Measurements from ENCODE around the gene FHIT. TPM values are rescaled to one million over a fixed set of nuclear protein-coding genes. Genes with fewer than 3 reads are reported as not detected.

Gene FHIT
- total RNA-seq, 1 donor from 2014 or later, result 5.7 TPM

DNA sequence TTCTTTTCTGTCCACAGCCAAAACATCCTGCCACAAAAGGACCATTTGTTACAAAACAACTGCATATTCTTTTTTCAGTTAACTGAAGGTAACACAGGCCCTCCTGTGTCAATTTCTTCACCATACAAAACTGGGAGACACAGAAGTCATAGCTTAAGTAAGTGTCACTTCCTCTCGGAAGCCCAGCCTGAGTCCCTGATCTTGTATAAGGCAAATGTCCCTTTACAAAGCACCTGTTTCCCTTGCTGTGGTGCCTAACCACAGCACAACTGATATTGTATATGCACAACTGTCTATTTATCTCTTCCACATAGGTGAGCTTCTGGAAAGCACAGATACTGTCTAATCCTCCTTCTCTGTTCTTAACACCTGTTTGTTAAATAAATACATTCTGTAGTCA is 293.7 kb downstream of the FHIT start:
- peaks cover 23% of the 10 kb centered on the region for H3K9me3 Mint-ChIP-seq
- DNase-seq (ENCODE audit: low spot score), result no peak
- Histone ChIP-seq H3F3A (ENCODE audit: low read depth) (no peaks in the 10 kb centered on the region), H3K27ac (no peak overlapping the region), H3K27me3 (no peaks in the 10 kb centered on the region), H2AFZ (replicated peaks) (no peak overlapping the region), H3K9me3 (ENCODE audit: low read depth) (no peaks in the 10 kb centered on the region), H4K20me1 (ENCODE audit: low read depth) (no peaks in the 10 kb centered on the region), H3K4me3 (no peak overlapping the region), H3K4me2 (no peak overlapping the region), H3K36me3 (no peaks in the 10 kb centered on the region), H3K79me2 (ENCODE audit: low read depth) (no peaks in the 10 kb centered on the region), H3K4me1 (no peaks in the 10 kb centered on the region), H3K9ac (no peak overlapping the region)
- no peaks in the 10 kb centered on the region for H3K36me3 Mint-ChIP-seq
- peaks cover 3% of the 10 kb centered on the region for H3K27me3 Mint-ChIP-seq (ENCODE audit: insufficient read depth, low read depth)
- no peak overlapping the region for H3K27ac Mint-ChIP-seq
- H3K4me3 Mint-ChIP-seq, result no peak overlapping the region
- TF ChIP-seq EZH2 (IDR thresholded peaks at IDR 0.05) (no peak), EZH2phosphoT487 (IDR thresholded peaks at IDR 0.05) (no peak)
- TF ChIP-seq, protein P1, sequence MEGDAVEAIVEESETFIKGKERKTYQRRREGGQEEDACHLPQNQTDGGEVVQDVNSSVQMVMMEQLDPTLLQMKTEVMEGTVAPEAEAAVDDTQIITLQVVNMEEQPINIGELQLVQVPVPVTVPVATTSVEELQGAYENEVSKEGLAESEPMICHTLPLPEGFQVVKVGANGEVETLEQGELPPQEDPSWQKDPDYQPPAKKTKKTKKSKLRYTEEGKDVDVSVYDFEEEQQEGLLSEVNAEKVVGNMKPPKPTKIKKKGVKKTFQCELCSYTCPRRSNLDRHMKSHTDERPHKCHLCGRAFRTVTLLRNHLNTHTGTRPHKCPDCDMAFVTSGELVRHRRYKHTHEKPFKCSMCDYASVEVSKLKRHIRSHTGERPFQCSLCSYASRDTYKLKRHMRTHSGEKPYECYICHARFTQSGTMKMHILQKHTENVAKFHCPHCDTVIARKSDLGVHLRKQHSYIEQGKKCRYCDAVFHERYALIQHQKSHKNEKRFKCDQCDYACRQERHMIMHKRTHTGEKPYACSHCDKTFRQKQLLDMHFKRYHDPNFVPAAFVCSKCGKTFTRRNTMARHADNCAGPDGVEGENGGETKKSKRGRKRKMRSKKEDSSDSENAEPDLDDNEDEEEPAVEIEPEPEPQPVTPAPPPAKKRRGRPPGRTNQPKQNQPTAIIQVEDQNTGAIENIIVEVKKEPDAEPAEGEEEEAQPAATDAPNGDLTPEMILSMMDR (IDR thresholded peaks at IDR 0.05), result no peak
- no peaks in the 10 kb centered on the region for H3K4me1 Mint-ChIP-seq

DNA sequence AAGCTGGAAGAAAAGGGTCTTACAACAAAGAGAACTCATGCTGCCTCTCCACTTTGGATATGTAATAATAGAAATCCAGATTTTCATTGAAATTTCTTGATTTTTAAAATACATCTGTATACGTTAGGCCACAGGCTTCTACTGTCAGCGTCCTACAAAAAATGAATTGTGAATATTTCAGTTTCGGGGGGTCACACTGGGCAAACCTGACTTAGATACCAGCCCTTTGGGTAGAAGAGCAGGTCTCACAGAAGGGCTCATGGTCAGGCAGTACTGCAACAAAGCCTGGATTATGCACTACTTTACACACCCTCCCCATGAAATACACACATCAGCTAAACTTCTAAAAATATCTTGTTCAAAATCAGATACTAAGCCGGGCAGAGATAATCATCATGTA is 294.5 kb downstream of the FHIT start:
- TF ChIP-seq EZH2 (IDR thresholded peaks at IDR 0.05) (no peak), EZH2phosphoT487 (IDR thresholded peaks at IDR 0.05) (no peak)
- TF ChIP-seq, protein P1 (IDR thresholded peaks at IDR 0.05), result no peak

DNA sequence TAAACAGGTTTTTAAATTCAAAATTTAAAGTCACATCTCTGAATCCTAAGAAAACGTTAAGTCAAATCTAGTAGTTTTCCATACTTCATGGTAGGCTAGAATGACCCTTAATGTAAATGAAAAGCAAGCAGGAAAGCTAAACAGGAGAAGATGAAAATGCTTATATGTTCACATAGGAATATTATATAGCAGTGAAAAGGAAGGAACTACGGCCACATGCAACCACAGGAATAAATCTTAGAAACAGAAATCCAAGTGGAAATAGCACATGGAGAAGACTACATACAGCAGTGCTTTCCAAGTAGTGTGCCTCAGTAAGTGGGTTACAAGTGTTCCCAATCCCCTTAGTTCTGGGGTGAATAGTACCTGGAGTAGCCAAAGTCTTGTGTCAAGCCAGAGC is 296.2 kb downstream of the FHIT start:
- TF ChIP-seq, protein P1 (IDR thresholded peaks at IDR 0.05), result no peak
- TF ChIP-seq EZH2 (IDR thresholded peaks at IDR 0.05), result no peak
- no peak for TF ChIP-seq EZH2phosphoT487 (IDR thresholded peaks at IDR 0.05)
- Mint-ChIP-seq H3K27me3 (ENCODE audit: insufficient read depth, low read depth) (peaks cover 3% of the 10 kb centered on the region), H3K9me3 (peaks cover 11% of the 10 kb centered on the region), H3K4me3 (no peak overlapping the region), H3K36me3 (no peaks in the 10 kb centered on the region), H3K27ac (no peak overlapping the region), H3K4me1 (no peaks in the 10 kb centered on the region)
- Histone ChIP-seq H3K4me1 (no peaks in the 10 kb centered on the region), H3K27ac (no peak overlapping the region), H4K20me1 (ENCODE audit: low read depth) (no peaks in the 10 kb centered on the region), H3K79me2 (ENCODE audit: low read depth) (no peaks in the 10 kb centered on the region), H3K27me3 (no peaks in the 10 kb centered on the region), H3K4me2 (no peak overlapping the region), H3K36me3 (no peaks in the 10 kb centered on the region), H3K9ac (no peak overlapping the region), H3F3A (ENCODE audit: low read depth) (no peaks in the 10 kb centered on the region), H3K9me3 (ENCODE audit: low read depth) (no peaks in the 10 kb centered on the region), H3K4me3 (no peak overlapping the region), H2AFZ (replicated peaks) (no peak overlapping the region)
- no peak for DNase-seq (ENCODE audit: low spot score)

More for the DNA sequence above, 294.5 kb downstream of the FHIT start:
- no peak overlapping the region for H2AFZ ChIP-seq (replicated peaks)
- no peak overlapping the region for H3K4me3 Mint-ChIP-seq
- H3F3A ChIP-seq (ENCODE audit: low read depth), result no peaks in the 10 kb centered on the region
- H3K79me2 ChIP-seq (ENCODE audit: low read depth), result no peaks in the 10 kb centered on the region
- no peak overlapping the region for H3K27ac Mint-ChIP-seq
- H3K9ac ChIP-seq, result no peak overlapping the region
- H3K4me1 ChIP-seq, result no peaks in the 10 kb centered on the region
- no peak for DNase-seq (ENCODE audit: low spot score)
- peaks cover 3% of the 10 kb centered on the region for H3K27me3 Mint-ChIP-seq (ENCODE audit: insufficient read depth, low read depth)
- no peaks in the 10 kb centered on the region for H3K36me3 Mint-ChIP-seq
- H3K36me3 ChIP-seq, result no peaks in the 10 kb centered on the region
- no peak overlapping the region for H3K4me2 ChIP-seq
- H3K9me3 Mint-ChIP-seq, result peaks cover 19% of the 10 kb centered on the region
- no peaks in the 10 kb centered on the region for H3K9me3 ChIP-seq (ENCODE audit: low read depth)
- H3K27ac ChIP-seq, result no peak overlapping the region
- no peaks in the 10 kb centered on the region for H3K4me1 Mint-ChIP-seq
- no peak overlapping the region for H3K4me3 ChIP-seq
- H3K27me3 ChIP-seq, result no peaks in the 10 kb centered on the region
- no peaks in the 10 kb centered on the region for H4K20me1 ChIP-seq (ENCODE audit: low read depth)

All from neural progenitor cell (in vitro differentiated cells).